WTC11 (cell line): ENCODE measurements around the gene ITPR2. TPM values are rescaled to one million over a fixed set of nuclear protein-coding genes. Genes with fewer than 3 reads are reported as not detected.

Experiments
- ATAC-seq: fragments of 200-7000 bp; cut with Tn5 transposase; 2 replicates; pipeline ENCODE4 v1.10.0; 2021; ENCODE audit warnings: mild to moderate bottlenecking, moderate library complexity
- CTCF ChIA-PET: fragments of 300-600 bp; sonication (Branson Sonifier 250); formaldehyde crosslinking; loops from one replicate; lab custom pipeline; 2021; ENCODE audit warnings: antibody characterized with exemption; lab: Charles Lee
- POLR2A ChIA-PET: fragments of 350-600 bp; sonication (Branson Sonifier 250); formaldehyde crosslinking; loops from one replicate; lab custom pipeline; 2021; ENCODE audit warnings: antibody characterized with exemption; lab: Charles Lee
- DNase-seq: peaks from one replicate; pipeline ENCODE4 v3.0.0; 2021; ENCODE audit warnings: low spot score
- H3K27ac Mint-ChIP-seq: 2 replicates; pipeline ENCODE4 v1.8.0; 2021; ENCODE audit warnings: mixed read lengths
- H3K27me3 Mint-ChIP-seq: 2 replicates; pipeline ENCODE4 v1.8.0; 2021; ENCODE audit warnings: low read depth, mild to moderate bottlenecking, moderate library complexity, mixed read lengths
- H3K36me3 Mint-ChIP-seq: 2 replicates; pipeline ENCODE4 v1.8.0; 2021; ENCODE audit warnings: mixed read lengths
- H3K4me1 Mint-ChIP-seq: 2 replicates; pipeline ENCODE4 v1.8.0; 2022; ENCODE audit warnings: mixed read lengths
- H3K4me3 Mint-ChIP-seq: 2 replicates; pipeline ENCODE4 v1.8.0; 2021; ENCODE audit warnings: mild to moderate bottlenecking, moderate library complexity, mixed read lengths
- H3K9me3 Mint-ChIP-seq: 2 replicates; pipeline ENCODE4 v1.8.0; 2021; ENCODE audit warnings: mixed read lengths
- ATF6 ChIP-seq: sonication (generic); formaldehyde crosslinking; IDR thresholded peaks from 2 replicates; pipeline ENCODE4 v1.8.1; 2023; ENCODE audit warnings: mild to moderate bottlenecking, missing genetic modification reagents
- E2F5 ChIP-seq: sonication (generic); formaldehyde crosslinking; IDR thresholded peaks from 2 replicates; pipeline ENCODE4 v1.8.1; 2022; ENCODE audit warnings: mild to moderate bottlenecking, moderate library complexity, missing genetic modification reagents
- FOXK1 ChIP-seq: sonication (generic); formaldehyde crosslinking; IDR thresholded peaks from 2 replicates; pipeline ENCODE4 v1.8.0; 2022; ENCODE audit warnings: mild to moderate bottlenecking, moderate library complexity, missing genetic modification reagents
- GABPB1 ChIP-seq: sonication (generic); formaldehyde crosslinking; IDR thresholded peaks from 2 replicates; pipeline ENCODE4 v1.8.1; 2023; ENCODE audit warnings: mild to moderate bottlenecking, missing genetic modification reagents
- GRHL2 ChIP-seq: fragments of 250-450 bp; sonication (Bioruptor Pico); IDR thresholded peaks from 2 replicates; pipeline ENCODE4 v1.8.0; 2022; ENCODE audit warnings: mild to moderate bottlenecking, moderate library complexity; ENCODE audit not compliant: insufficient replicate concordance, severe bottlenecking
- GTF2I ChIP-seq: fragments of 250-450 bp; sonication (Bioruptor Pico); conservative IDR thresholded peaks from 2 replicates; pipeline ENCODE4 v1.4.0; 2021; ENCODE audit warnings: mild to moderate bottlenecking
- IRF1 ChIP-seq: sonication (generic); formaldehyde crosslinking; IDR thresholded peaks from 2 replicates; pipeline ENCODE4 v1.8.0; 2023; ENCODE audit warnings: missing genetic modification reagents
- MYBL2 ChIP-seq: sonication (generic); formaldehyde crosslinking; IDR thresholded peaks from 2 replicates; pipeline ENCODE4 v1.8.1; 2023; ENCODE audit warnings: mild to moderate bottlenecking, moderate library complexity, missing genetic modification reagents
- PREB ChIP-seq: sonication (generic); formaldehyde crosslinking; IDR thresholded peaks from 2 replicates; pipeline ENCODE4 v1.8.1; 2022; ENCODE audit warnings: mild to moderate bottlenecking, missing genetic modification reagents, moderate library complexity, borderline replicate concordance
- ZNF416 ChIP-seq: fragments of 250-450 bp; sonication (Bioruptor Pico); IDR thresholded peaks from 2 replicates; pipeline ENCODE4 v1.9.0; 2021; ENCODE audit warnings: mild to moderate bottlenecking, inconsistent platforms
- ZNF425 ChIP-seq: fragments of 250-450 bp; sonication (Bioruptor Pico); conservative IDR thresholded peaks from 2 replicates; pipeline ENCODE4 v1.9.0; 2021; ENCODE audit warnings: mild to moderate bottlenecking
- ZNF532 ChIP-seq: fragments of 250-450 bp; sonication (Bioruptor Pico); IDR thresholded peaks from 2 replicates; pipeline ENCODE4 v1.9.0; 2021; ENCODE audit warnings: mild to moderate bottlenecking, borderline replicate concordance
- total RNA-seq: library from RNA; stranded (reverse); gene quantifications from 3 replicates; pipeline ENCODE4 v1.2.3, GENCODE V29; 2021
- TF ChIP-seq, protein P1 (sequence below): sonication (generic); formaldehyde crosslinking; IDR thresholded peaks from 2 replicates; pipeline ENCODE4 v1.8.1; 2023; ENCODE audit warnings: mild to moderate bottlenecking, missing genetic modification reagents, borderline replicate concordance
- TF ChIP-seq, protein P2 (sequence below): fragments of 250-450 bp; sonication (Bioruptor Pico); IDR thresholded peaks from 2 replicates; pipeline ENCODE4 v1.9.0; 2021; ENCODE audit warnings: moderate library complexity, mild to moderate bottlenecking, inconsistent platforms, borderline replicate concordance
- TF ChIP-seq, protein P3 (sequence below): sonication (generic); formaldehyde crosslinking; IDR thresholded peaks from 2 replicates; pipeline ENCODE4 v1.8.0; 2022; ENCODE audit warnings: mild to moderate bottlenecking, missing genetic modification reagents
- TF ChIP-seq, protein P4 (sequence below): fragments of 250-450 bp; sonication (Bioruptor Pico); IDR thresholded peaks from 2 replicates; pipeline ENCODE4 v1.9.0; 2021; ENCODE audit warnings: mild to moderate bottlenecking

The ITPR2 gene
- total RNA-seq, 1 experiment from 2014 or later: 50.7 TPM

DNA sequence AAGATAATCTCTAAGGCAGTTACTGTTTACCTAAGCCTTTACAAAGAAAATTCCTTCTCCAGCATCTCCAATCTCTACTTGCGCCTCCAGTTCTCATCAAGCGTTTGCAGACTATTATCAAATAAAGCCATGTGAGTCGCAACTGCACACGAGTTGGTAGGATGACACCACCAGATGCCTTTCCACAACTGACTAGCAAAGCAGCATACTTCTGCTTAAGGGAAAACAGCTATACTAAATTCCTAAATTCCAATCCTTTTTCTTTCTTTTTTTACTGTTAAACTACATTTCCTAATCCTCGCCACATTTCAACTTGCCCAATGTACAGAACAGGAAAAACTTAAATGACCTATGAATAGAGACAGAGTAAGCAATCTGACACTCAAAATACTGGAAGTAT lies 166.7 kb downstream of the ITPR2 start:
- Mint-ChIP-seq H3K36me3 (peaks cover 45% of the 10 kb centered on the region), H3K4me3 (no peak overlapping the region), H3K9me3 (peaks cover 15% of the 10 kb centered on the region; the same call in 1 of the 2 replicates), H3K27ac (peak overlapping the region; percentile 18), H3K4me1 (peaks cover 56% of the 10 kb centered on the region), H3K27me3 (no peaks in the 10 kb centered on the region)
- ChIA-PET POLR2A (no interaction called here), CTCF (no interaction called here)
- ATAC-seq: no peak
- no peak for DNase-seq
- TF ChIP-seq ATF6 (no peak), IRF1 (CRISPR knock-in tag) (no peak), GABPB1 (CRISPR knock-in tag) (no peak), E2F5 (CRISPR knock-in tag) (no peak), GTF2I (CRISPR knock-in tag) (no peak), ZNF532 (no peak), FOXK1 (no peak), MYBL2 (CRISPR knock-in tag) (no peak), PREB (CRISPR knock-in tag) (no peak), ZNF416 (CRISPR knock-in tag) (no peak), GRHL2 (CRISPR knock-in tag) (no peak), ZNF425 (CRISPR knock-in tag) (no peak)
- TF ChIP-seq, protein P1, sequence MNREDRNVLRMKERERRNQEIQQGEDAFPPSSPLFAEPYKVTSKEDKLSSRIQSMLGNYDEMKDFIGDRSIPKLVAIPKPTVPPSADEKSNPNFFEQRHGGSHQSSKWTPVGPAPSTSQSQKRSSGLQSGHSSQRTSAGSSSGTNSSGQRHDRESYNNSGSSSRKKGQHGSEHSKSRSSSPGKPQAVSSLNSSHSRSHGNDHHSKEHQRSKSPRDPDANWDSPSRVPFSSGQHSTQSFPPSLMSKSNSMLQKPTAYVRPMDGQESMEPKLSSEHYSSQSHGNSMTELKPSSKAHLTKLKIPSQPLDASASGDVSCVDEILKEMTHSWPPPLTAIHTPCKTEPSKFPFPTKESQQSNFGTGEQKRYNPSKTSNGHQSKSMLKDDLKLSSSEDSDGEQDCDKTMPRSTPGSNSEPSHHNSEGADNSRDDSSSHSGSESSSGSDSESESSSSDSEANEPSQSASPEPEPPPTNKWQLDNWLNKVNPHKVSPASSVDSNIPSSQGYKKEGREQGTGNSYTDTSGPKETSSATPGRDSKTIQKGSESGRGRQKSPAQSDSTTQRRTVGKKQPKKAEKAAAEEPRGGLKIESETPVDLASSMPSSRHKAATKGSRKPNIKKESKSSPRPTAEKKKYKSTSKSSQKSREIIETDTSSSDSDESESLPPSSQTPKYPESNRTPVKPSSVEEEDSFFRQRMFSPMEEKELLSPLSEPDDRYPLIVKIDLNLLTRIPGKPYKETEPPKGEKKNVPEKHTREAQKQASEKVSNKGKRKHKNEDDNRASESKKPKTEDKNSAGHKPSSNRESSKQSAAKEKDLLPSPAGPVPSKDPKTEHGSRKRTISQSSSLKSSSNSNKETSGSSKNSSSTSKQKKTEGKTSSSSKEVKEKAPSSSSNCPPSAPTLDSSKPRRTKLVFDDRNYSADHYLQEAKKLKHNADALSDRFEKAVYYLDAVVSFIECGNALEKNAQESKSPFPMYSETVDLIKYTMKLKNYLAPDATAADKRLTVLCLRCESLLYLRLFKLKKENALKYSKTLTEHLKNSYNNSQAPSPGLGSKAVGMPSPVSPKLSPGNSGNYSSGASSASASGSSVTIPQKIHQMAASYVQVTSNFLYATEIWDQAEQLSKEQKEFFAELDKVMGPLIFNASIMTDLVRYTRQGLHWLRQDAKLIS (CRISPR knock-in tag): no peak
- TF ChIP-seq, protein P2, sequence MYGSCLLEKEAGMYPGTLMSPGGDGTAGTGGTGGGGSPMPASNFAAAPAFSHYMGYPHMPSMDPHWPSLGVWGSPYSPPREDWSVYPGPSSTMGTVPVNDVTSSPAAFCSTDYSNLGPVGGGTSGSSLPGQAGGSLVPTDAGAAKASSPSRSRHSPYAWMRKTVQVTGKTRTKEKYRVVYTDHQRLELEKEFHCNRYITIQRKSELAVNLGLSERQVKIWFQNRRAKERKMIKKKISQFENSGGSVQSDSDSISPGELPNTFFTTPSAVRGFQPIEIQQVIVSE (CRISPR knock-in tag): no peak
- TF ChIP-seq, protein P3, sequence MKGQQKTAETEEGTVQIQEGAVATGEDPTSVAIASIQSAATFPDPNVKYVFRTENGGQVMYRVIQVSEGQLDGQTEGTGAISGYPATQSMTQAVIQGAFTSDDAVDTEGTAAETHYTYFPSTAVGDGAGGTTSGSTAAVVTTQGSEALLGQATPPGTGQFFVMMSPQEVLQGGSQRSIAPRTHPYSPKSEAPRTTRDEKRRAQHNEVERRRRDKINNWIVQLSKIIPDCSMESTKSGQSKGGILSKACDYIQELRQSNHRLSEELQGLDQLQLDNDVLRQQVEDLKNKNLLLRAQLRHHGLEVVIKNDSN: no peak
- TF ChIP-seq, protein P4, sequence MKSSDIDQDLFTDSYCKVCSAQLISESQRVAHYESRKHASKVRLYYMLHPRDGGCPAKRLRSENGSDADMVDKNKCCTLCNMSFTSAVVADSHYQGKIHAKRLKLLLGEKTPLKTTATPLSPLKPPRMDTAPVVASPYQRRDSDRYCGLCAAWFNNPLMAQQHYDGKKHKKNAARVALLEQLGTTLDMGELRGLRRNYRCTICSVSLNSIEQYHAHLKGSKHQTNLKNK (CRISPR knock-in tag): no peak
